ENCODE measurements around the gene MT1F. TPM values are rescaled to one million over a fixed set of nuclear protein-coding genes. Genes with fewer than 3 reads are reported as not detected.

MT1F gene
- total and polyA plus RNA-seq, 9 of the 15 experiments (the other 6 are each of a cell fraction or from before 2014, with no cell fraction given), result 0.18 to 0.68 (median 0.29) TPM; not detected in 5

GRCh38 chr16:56632848-56633365, 24.9 kb upstream of the MT1F start:
- intact Hi-C loops (cut with micrococcal nuclease) (no loop called here), in situ Hi-C loops (cut with MboI) (no loop called here)
- Histone ChIP-seq H3K4me2 (ENCODE audit: insufficient read depth, low read length) (no peak overlapping the region), H3K4me3 (no peak overlapping the region), H3K9ac (ENCODE audit: insufficient read depth in 1 of 2, low read depth in 2 of 2, low read length in 2 of 2) (no peak overlapping the region), H3K36me3 (ENCODE audit: control insufficient read depth, insufficient read depth, low read length) (no peaks in the 10 kb centered on the region), H2AFZ (ENCODE audit: low read depth, low read length) (no peak overlapping the region), H3K27me3 (ENCODE audit: control insufficient read depth in 2 of 2, insufficient read depth in 2 of 2, low read length in 2 of 2) (peaks cover 44 to 75% of the 10 kb centered on the region in 2 experiments), H3K27ac (ENCODE audit: extremely low read depth, low read depth, low read length) (no peak overlapping the region), H3K9me1 (ENCODE audit: control insufficient read depth, insufficient read depth, low read length) (no peaks in the 10 kb centered on the region), H3K4me1 (replicated peaks in 1 of 2; ENCODE audit: control insufficient read depth in 2 of 2, insufficient read depth in 2 of 2, low read length in 2 of 2) (peaks cover 0 to 15% of the 10 kb centered on the region in 2 experiments; a peak in 2 of 5 replicates), H3K79me2 (ENCODE audit: control insufficient read depth, insufficient read depth, low read length) (no peaks in the 10 kb centered on the region), H3K9me3 (replicated peaks; ENCODE audit: control insufficient read depth, insufficient read depth, low read depth, low read length) (no peaks in the 10 kb centered on the region), H4K20me1 (replicated peaks; ENCODE audit: control insufficient read depth, insufficient read depth, low read length) (0 out of 2 replicates have a peak, but pooled peaks cover 6% of the 10 kb centered on the region)
- no TSS peak for BruUV-seq (replicated peaks)
- DNase-seq (ENCODE audit: extremely low read depth in 1 of 4, low spot score in 3 of 4) (no peak), ATAC-seq (no peak), FAIRE-seq (no peak)
- ChIA-PET POLR2A (no interaction called here), CTCF (ENCODE audit: low intra/inter-chr PET ratio) (no interaction called here)
- WGBS (ENCODE audit: insufficient coverage, low coverage, missing lambda C conversion rate), result 2% methylated on average over 5 of the region's 6 CpGs
- no peak for TF ChIP-seq IRF9 (tag; IDR thresholded peaks at IDR 0.05)
- no peak for TF ChIP-seq FOXP4 (CRISPR knock-in tag; IDR thresholded peaks at IDR 0.05; ENCODE audit: borderline replicate concordance)
- no peak for TF ChIP-seq NFIC (IDR thresholded peaks at IDR 0.05)
- TF ChIP-seq RAD51 (IDR thresholded peaks at IDR 0.05; ENCODE audit: borderline replicate concordance, low read depth), result no peak
- TF ChIP-seq CHCHD3 (CRISPR knock-in tag; IDR thresholded peaks at IDR 0.05), result no peak
- no peak for TF ChIP-seq ELK1 (CRISPR knock-in tag; IDR thresholded peaks at IDR 0.05)
- no peak for TF ChIP-seq THAP12 (CRISPR knock-in tag; IDR thresholded peaks at IDR 0.05)
- TF ChIP-seq POLR3G (IDR thresholded peaks at IDR 0.05; ENCODE audit: extremely low read depth, insufficient read length, insufficient replicate concordance), result no peak
- no peak for TF ChIP-seq RBM14 (IDR thresholded peaks at IDR 0.05; ENCODE audit: borderline replicate concordance, insufficient read depth, low read depth, low read length)
- no peak for TF ChIP-seq NRF1 (conservative IDR thresholded peaks at IDR 0.05 in 1 of 2, IDR thresholded peaks at IDR 0.05 in 1 of 2)
- TF ChIP-seq MITF (IDR thresholded peaks at IDR 0.05), result no peak
- TF ChIP-seq FOXA3 (CRISPR knock-in tag; conservative IDR thresholded peaks at IDR 0.05 in 1 of 2, IDR thresholded peaks at IDR 0.05 in 1 of 2), result no peak
- no peak for TF ChIP-seq SPI1 (IDR thresholded peaks at IDR 0.05; ENCODE audit: borderline replicate concordance, low read depth, low read length)
- TF ChIP-seq TAF7 (tag; IDR thresholded peaks at IDR 0.05), result no peak
